HEK293T (cell line): ENCODE data around the gene TCERG1L.
"Not testable (repeated sequence)": the region's sequence is repeated elsewhere in the genome, so short reads cannot be mapped to it uniquely, and the experiment has no call there.

Experiments used
- CTCF ChIA-PET: fragments of 350-600 bp; formaldehyde crosslinking; extraction: SDS; loops from one replicate; lab custom pipeline; 2021; ENCODE audit warnings: antibody characterized with exemption, inconsistent platforms; lab: Yijun Ruan, JAX
- POLR2A ChIA-PET: fragments of 350-600 bp; formaldehyde crosslinking; extraction: SDS; loops from one replicate; lab custom pipeline; 2020; ENCODE audit warnings: antibody characterized with exemption, inconsistent platforms; lab: Yijun Ruan, JAX
- DNase-seq: peaks from one replicate; pipeline ENCODE4 v3.0.0; 2012; ENCODE audit warnings: mixed read lengths; ENCODE audit errors: extremely low spot score
- ARNT ChIP-seq: fragments of 450-650 bp; IDR thresholded peaks from 2 replicates; pipeline ENCODE4 v1.6.1; 2017; ENCODE audit warnings: mild to moderate bottlenecking
- BHLHE40 ChIP-seq: fragments of 450-650 bp; IDR thresholded peaks from 2 replicates; pipeline ENCODE4 v1.6.1; 2016; ENCODE audit warnings: mild to moderate bottlenecking, moderate library complexity, borderline replicate concordance
- CTBP1 ChIP-seq: fragments of 450-650 bp; IDR thresholded peaks from 2 replicates; pipeline ENCODE4 v1.6.1; 2016; ENCODE audit warnings: borderline replicate concordance
- ELF4 ChIP-seq: fragments of 450-650 bp; IDR thresholded peaks from 2 replicates; pipeline ENCODE4 v1.6.1; 2017; ENCODE audit warnings: antibody characterized with exemption
- FOXA1 ChIP-seq: fragments of 450-650 bp; IDR thresholded peaks from 2 replicates; pipeline ENCODE4 v1.6.1; 2016; ENCODE audit warnings: mild to moderate bottlenecking
- FOXK2 ChIP-seq: fragments of 450-650 bp; IDR thresholded peaks from 2 replicates; pipeline ENCODE4 v1.6.1; 2016; ENCODE audit warnings: mild to moderate bottlenecking
- FOXM1 ChIP-seq: fragments of 450-650 bp; IDR thresholded peaks from 2 replicates; pipeline ENCODE4 v1.6.1; 2017; ENCODE audit warnings: mild to moderate bottlenecking, borderline replicate concordance
- HDGF ChIP-seq: fragments of 450-650 bp; IDR thresholded peaks from 2 replicates; pipeline ENCODE4 v1.6.1; 2017; ENCODE audit warnings: antibody characterized with exemption, borderline replicate concordance
- L3MBTL2 ChIP-seq: fragments of 450-650 bp; conservative IDR thresholded peaks from 2 replicates; pipeline ENCODE4 v1.6.1; 2016; ENCODE audit warnings: mild to moderate bottlenecking
- LEF1 ChIP-seq: fragments of 450-650 bp; IDR thresholded peaks from 2 replicates; pipeline ENCODE4 v1.6.1; 2017; ENCODE audit warnings: mild to moderate bottlenecking, borderline replicate concordance
- NFRKB ChIP-seq: fragments of 450-650 bp; IDR thresholded peaks from 2 replicates; pipeline ENCODE4 v1.6.1; 2016; ENCODE audit warnings: mild to moderate bottlenecking, moderate library complexity
- SP1 ChIP-seq: fragments of 450-650 bp; IDR thresholded peaks from 2 replicates; pipeline ENCODE4 v1.6.1; 2017
- SUZ12 ChIP-seq: fragments of 450-650 bp; IDR thresholded peaks from 2 replicates; pipeline ENCODE4 v1.6.1; 2016; ENCODE audit warnings: mild to moderate bottlenecking
- TARDBP ChIP-seq: fragments of 450-650 bp; IDR thresholded peaks from 2 replicates; pipeline ENCODE4 v1.6.1; 2016
- ZNF384 ChIP-seq: fragments of 450-650 bp; IDR thresholded peaks from 2 replicates; pipeline ENCODE4 v1.6.1; 2016
- TF ChIP-seq, protein P1 (sequence below): fragments of 450-650 bp; IDR thresholded peaks from 2 replicates; pipeline ENCODE4 v1.6.1; 2016

TCERG1L gene

DNA sequence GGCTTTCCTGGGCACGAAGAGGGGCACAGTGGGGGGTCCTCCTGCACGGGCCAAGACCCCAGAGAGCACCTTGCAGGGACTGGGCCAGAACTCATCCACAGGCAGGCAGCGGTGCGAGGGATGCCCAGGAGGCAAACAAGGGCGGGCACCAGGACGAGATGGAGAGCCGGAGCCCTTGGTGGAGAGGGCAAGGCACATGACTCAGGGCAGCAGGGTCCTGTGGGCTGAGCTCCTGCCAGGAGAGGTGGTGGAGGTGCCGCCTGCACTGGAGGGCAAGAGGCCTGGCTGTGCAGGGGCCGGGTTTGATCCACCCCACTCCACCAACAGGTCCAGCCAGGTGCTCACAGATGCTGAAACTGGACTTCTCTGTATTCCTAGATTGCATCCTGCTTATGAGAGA lies 170.9 kb downstream of the TCERG1L start:
- ChIA-PET CTCF (no interaction called here), POLR2A (no interaction called here)
- DNase-seq: no peak
- no peak for TF ChIP-seq NFRKB
- no peak for TF ChIP-seq ELF4
- TF ChIP-seq BHLHE40: no peak
- TF ChIP-seq FOXM1: no peak
- no peak for TF ChIP-seq FOXA1
- TF ChIP-seq FOXK2: no peak
- TF ChIP-seq, protein P1, sequence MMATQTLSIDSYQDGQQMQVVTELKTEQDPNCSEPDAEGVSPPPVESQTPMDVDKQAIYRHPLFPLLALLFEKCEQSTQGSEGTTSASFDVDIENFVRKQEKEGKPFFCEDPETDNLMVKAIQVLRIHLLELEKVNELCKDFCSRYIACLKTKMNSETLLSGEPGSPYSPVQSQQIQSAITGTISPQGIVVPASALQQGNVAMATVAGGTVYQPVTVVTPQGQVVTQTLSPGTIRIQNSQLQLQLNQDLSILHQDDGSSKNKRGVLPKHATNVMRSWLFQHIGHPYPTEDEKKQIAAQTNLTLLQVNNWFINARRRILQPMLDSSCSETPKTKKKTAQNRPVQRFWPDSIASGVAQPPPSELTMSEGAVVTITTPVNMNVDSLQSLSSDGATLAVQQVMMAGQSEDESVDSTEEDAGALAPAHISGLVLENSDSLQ: no peak
- TF ChIP-seq LEF1: no peak

DNA sequence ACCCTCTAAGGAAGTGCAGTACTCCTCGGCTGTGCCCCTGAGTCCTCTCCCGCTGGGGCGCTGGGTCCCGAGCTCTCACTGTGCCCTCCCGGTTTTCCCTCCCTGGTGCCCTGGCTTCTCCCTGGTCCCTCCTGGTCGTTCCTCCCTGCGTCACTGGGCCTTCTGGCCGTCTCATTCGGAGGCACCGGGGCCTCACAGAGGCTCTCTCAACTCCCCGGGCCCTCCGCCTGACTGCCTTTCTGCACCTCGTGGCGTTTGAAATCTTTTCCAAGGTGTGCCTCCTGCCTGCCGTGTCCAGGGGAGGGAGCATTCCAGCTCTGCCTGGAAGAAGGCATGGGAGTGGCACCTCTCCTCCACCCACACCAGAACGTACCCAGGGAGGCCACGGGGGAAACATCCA lies 174.3 kb downstream of the TCERG1L start:
- CTCF ChIA-PET: no interaction called here
- no peak for TF ChIP-seq ARNT
- TF ChIP-seq, protein P1: no peak
- TF ChIP-seq FOXK2: no peak
- TF ChIP-seq BHLHE40: no peak
- no peak for TF ChIP-seq ZNF384
- no peak for TF ChIP-seq LEF1
- TF ChIP-seq FOXA1: no peak
- no peak for TF ChIP-seq ELF4
- TF ChIP-seq CTBP1: no peak
- TF ChIP-seq NFRKB: no peak
- TF ChIP-seq FOXM1: no peak
- no peak for TF ChIP-seq TARDBP
- TF ChIP-seq SP1: no peak
- no peak for TF ChIP-seq SUZ12
- no peak for TF ChIP-seq HDGF
- no peak for TF ChIP-seq L3MBTL2
- DNase-seq: no peak
- POLR2A ChIA-PET: no interaction called here

DNA sequence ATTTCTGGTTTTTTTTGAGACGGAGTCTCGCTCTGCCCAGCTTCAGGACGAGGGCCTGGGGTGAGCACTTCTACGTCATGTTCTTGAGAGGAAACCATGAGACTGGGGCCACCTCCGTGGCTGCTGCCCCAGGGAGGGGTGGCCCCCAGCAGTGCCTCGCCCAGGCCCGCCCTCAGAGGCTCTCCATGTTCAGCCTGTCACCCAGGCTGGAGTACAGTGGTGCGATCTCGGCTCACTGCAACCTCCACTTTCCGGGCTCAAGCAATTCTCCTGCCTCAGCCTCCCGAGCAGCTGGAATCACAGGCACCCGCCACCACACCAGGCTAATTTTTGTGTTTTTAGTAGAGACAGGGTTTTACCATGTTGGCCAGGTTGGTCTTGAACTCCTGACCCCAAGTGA lies 175.2 kb downstream of the TCERG1L start:
- CTCF ChIA-PET, POLR2A ChIA-PET, DNase-seq: not testable (repeated sequence)

DNA sequence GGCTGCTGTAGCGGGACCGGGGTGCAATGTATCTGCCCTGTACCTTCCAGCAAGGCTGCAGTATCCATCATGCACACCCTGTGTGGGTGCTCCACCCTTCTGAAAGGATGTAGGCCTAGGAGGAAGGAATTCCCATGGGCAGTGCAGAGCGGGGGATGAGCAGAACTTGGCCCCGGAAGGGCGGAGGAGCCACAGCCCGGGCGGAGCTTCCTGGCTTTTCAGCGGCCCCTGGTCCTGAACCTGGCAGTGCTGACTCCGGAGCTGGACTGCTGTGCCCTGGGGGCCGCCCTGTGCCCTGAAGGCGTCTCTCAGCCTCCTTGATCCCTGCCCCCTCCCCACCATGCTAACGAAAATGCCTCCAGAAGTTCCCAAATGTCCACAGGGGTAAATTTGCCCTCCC lies 175.8 kb downstream of the TCERG1L start:
- TF ChIP-seq FOXA1 (no peak), ZNF384 (no peak)
- DNase-seq: no peak
- POLR2A ChIA-PET: no interaction called here
- CTCF ChIA-PET: no interaction called here

DNA sequence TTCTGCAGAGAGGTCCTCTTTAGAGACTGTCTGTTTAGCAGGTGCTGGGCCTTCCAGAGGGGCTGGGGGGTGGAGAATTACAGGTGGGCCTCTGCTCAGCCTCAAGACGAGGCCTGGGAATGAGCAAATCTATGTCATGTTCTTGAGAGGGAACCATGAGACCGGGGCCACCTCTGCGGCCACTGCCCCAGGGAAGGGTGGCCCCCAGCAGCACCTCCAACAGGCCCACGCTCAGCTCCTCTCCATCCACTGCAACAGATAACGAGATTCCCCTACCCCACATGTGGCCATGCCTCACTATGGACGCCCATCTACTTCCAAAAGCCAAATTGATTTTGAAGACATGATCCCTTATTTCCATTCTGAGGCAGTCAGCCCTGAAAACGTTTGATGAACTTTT lies 176.9 kb downstream of the TCERG1L start:
- DNase-seq: no peak
- no peak for TF ChIP-seq NFRKB
- CTCF ChIA-PET: no interaction called here
- POLR2A ChIA-PET: no interaction called here

DNA sequence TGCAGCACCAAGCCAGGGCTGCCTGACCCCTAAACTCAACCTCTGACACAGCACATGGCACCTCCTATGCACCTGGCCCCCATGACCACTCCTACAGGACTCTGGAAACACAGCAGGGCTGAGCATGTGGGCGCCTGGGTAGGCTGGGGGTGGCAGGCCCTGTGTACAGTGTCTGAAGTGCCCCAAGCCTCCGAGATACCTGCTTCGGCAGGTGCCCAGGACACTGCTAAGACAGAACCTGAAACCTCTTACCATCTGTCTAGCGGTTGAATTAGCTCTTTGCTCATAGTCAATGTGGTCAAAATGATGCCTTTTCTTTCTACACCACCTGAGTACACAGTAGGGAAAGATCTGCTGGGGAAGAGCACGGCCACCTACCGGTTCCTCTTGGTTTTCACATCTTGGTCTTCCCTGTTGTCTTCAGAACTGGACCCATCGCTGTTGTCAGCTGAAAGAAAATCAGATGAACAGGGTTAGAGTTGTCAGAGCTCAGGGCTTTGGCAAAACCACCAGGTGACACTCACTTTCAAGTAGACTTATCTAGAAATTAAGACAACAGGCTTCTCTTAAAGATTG lies 177.4 kb downstream of the TCERG1L start:
- POLR2A ChIA-PET: no interaction called here
- CTCF ChIA-PET: no interaction called here
- DNase-seq: no peak
- TF ChIP-seq LEF1 (no peak), FOXA1 (no peak), ZNF384 (no peak), ARNT (no peak), CTBP1 (no peak), ELF4 (no peak), L3MBTL2 (no peak), TARDBP (no peak), BHLHE40 (no peak), FOXK2 (no peak)
- TF ChIP-seq, protein P1: no peak

DNA sequence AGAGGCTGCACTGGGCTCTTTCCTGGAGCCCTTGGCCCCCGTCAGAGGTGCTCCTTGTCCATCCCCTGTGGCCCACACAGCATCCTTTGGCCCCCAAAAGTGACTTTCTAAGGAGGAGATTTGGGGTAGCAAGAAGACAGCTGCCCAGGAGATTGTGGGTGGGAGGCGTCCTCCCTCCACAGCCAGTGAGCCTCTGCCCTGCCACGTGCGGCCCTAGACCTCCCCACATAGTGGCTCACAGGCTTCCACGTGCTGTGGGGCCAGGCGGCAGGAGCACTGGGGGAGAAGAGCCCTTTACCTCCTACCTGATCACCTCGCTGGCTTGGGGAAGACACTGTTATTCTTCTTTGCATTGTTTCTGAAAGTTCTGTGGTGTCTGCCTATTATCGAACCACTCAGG lies 178.8 kb downstream of the TCERG1L start:
- no peak for DNase-seq
- ChIA-PET CTCF (no interaction called here), POLR2A (no interaction called here)
- TF ChIP-seq, protein P1: no peak
- TF ChIP-seq SUZ12 (no peak), ZNF384 (no peak), CTBP1 (no peak), BHLHE40 (no peak), NFRKB (no peak), HDGF (no peak), TARDBP (no peak), ARNT (no peak), LEF1 (no peak), FOXM1 (no peak), FOXK2 (no peak), L3MBTL2 (no peak), FOXA1 (no peak), SP1 (no peak), ELF4 (no peak)
